Muscle of back (tissue), 11 donors: ENCODE data around the gene STOX1. TPM values are rescaled to one million over a fixed set of nuclear protein-coding genes. Genes with fewer than 3 reads are reported as not detected.
A peak's percentile ranks its signal among the peaks of the same experiment; 100 is the strongest.
"Not testable (repeated sequence)": the region's sequence is repeated elsewhere in the genome, so short reads cannot be mapped to it uniquely, and the experiment has no call there.

Experiments
- DNase-seq, 3 donors: peaks; one replicate each; pipeline versions ENCODE4 v3.0.0 to v3.0.0-alpha.2; 2013
- polyA plus RNA-seq, 10 donors: library from polyadenylated mRNA; unstranded; fragments of 120-200 nt; gene quantifications; one replicate each; pipeline ENCODE4 v1.2.1, GENCODE V29; 2013; ENCODE audit not compliant: insufficient read length in 10 of 10

The STOX1 gene
- polyA plus RNA-seq, 10 donors: 1.6 to 4.3 (median 2.4) TPM

DNA sequence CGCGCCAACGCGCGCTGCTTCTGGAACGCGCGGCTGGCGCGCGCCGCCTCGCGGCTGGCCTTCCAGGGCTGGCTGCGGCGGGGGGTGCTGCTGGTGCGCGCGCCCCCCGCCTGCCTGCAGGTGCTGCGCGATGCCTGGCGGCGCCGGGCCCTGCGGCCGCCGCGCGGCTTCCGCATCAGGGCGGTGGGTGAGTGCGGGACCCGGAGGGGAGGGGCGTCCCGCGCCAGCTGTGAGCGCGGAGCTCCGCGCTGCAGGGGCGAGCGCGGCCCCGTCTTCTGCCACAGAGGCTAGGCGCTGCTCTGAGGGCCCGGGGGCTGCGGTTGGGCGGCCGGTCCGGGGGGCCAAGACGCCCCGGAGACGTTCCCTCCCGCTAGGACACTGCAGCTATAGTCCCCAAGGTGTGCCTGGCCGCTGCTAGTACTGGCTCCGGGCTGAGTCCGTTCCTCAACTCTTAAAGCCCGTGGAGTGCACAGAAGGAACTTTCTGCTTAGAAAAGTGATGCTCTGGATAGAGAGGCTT lies 811 bp downstream of the STOX1 start:
- peak in 2 of 3 donors; percentile 27 to 77 for DNase-seq

DNA sequence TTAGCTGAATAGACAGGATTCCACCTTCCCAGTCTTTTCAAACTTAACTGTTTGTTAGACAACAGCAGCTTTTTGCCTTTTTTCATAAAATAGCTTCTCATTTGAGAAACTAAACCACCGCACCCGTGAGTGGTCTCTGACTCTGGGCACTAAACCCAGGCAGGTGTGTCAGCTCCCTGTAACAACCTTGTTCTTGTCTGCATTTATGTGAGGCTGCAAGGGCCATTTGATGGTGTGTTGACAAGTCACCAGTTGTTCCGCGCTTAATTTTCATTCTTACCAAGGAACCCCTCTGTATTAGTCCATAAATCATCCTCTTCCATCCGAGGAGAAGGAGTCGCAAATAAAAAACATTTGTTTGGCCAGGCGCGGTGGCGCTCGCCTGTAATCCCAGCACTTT lies 1.5 kb downstream of the STOX1 start:
- DNase-seq: no peak

DNA sequence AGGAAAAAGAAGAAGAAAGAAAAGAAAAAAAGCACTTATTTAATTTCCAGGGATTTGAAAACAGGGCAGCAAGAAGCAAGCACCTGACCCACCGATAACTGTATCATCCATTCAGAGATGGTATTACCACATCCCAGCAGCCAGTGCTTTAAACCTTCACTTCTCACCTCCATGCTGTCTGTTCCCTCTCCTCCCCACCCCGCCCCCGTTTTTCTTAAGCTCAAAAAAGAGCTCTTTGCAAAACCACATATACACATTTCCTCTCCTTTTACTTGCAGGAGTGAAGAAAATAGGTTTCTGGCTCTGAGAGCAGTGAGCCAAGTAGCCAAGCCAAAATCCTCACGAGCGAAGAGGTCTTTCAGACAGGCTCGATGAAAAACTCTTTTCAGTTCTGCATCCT lies 2.2 kb downstream of the STOX1 start:
- DNase-seq: no peak

- no peak for DNase-seq
These were observed 2.6 kb downstream of the STOX1 start for GRCh38 chr10:68829952-68830351.

DNA sequence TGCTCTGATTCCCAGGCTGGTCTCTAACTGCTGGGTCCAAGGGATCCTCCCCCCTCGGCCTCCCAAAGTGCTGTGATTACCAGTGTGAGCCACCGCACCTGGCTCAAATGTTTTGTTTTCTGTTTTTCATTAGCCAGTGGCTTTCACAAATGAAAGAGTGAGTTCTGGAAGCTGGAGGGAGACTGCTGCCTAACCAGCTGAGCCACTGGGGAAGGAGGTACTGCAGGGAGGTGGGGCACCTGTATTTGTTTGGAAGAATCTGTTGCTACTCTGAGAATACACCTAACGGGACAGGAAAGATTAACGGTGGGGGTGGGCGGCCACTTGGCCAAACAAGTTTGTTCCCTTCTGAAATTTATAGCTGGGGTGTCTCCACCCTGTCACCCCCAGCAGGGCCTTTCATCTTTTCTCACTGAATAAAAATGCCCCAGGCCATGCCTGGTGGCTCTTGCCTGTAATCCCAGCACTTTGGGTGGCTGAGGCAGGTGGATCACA lies 4.7 kb downstream of the STOX1 start:
- no peak for DNase-seq

DNA sequence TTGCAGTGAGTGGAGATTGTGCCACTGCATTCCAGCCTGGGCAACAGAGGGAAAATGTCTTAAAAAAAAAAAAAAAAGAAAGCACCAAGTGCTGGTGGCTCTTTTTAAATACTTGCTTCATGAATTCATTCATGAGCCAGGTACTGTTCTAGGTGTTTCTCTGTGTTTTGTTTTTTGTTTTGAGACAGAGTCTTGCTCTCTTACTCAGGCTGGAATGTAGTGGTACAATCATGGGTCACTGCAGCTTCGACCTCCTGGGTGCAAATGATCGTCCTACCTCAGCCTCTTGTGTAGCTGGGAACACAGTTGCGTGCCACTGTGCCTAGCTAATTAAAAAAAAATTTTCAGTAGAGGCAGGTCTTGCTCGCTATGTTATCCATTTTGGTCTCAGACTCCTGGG lies 5.3 kb downstream of the STOX1 start:
- no peak for DNase-seq

DNA sequence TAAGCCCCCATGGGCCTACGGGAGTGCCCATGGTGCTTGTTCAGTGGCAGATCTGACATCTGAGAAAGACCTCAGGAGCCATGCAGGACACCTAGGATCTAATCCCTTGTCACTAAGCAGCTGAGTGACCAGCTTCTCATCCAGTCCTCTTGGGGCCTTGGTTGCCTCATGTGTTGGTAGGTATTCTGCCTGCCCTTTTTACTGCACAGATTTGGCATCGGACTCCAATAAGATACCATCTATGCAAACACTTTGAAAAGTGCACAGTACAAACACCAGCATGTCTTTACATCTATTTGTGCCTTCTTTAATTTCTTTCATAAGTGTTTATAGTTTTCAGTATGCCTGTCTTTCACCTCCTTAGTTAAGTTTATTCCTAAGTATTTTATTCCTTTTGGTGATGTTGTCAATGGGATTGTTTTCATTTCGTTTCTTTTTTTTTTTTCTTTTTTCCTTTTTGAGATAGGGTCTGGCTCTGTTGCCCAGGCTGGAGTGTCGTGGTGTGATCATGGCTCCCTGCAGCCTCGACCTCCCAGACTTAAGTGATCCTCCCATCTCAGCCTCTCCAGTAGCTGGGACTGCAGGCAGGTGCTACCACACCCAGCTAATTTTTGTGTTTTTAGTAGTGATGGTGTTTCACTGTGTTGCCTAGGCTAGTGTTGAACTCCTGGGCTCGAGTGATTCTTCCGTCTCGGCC lies 10.4 kb downstream of the STOX1 start:
- no peak for DNase-seq

DNA sequence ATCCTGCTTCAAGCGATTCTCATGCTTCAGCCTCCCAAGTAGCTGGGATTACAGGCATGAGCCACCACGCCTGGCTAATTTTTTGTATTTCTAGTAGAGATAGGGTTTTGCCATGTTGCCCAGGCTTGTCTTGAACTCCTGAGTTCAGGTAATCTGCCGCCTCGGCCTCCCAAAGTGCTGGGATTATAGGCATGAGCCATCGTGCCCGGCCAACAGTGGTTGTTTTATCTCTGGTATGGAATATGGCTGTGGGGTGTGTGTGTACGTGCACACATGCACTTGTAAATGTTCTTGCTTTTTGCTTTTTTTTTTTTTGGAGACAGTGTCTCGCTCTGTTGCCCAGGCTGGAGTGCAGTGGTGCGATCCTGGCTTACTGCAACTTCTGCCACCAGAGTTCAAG lies 13.3 kb downstream of the STOX1 start:
- not testable (repeated sequence) for DNase-seq

DNA sequence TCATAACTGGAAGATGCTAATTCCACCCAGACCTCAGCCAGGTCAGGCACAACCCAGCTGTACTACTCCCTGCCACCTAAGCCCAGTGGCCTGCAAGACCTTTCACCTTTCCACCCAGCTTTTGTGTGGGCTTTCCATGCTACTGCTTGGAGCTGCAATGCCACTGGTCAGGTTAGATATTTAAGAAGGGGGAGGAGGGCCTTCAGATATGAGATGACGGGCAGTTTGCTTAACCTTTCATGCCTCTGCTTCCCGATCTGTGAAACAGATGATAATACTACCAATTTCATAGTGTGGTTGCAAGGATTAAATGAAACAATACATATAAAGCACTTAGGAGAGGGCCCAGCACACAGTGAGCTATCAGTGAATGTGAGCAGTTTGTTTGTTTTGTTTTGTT lies 20.9 kb downstream of the STOX1 start:
- no peak for DNase-seq

DNA sequence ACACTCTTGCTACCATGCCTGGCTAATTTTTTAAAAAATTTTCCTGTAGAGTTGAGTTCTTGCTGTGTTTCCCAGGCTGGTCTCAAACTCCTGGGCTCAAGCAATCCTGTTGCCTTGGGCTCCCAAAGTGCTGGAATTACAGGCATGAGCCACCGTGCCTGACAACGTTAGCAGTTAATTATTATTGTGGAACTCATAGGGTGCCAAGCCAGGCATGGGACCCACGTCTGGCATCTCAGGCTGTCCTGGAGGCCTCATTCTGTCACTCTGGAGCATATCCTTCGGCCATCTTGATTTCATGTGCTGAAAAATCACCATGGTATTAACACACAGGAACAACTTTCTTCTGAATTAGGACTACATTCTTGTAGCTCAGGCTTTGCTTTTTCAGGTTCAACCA lies 21.5 kb downstream of the STOX1 start:
- DNase-seq: no peak

- no peak for DNase-seq
These were observed 29.0 kb downstream of the STOX1 start for GRCh38 chr10:68856352-68856751.

DNA sequence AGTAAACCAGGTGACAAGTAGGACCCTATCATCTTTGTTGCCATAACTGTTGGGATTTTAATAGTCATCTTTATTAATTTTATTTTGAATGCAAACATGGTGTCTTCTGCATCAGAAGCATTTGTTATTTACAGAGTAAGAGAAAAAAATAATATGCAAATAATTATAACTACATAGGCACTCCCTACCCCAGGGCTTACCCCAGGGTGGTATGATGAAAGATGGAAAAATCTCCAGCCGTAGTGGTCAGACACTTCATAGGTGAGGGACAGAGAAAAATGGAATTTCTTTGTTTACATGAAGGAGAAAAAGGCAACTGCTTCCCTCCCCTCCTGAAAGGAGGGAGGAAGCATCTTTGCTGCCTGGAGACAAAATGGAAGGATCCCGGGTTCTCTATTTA lies 29.7 kb downstream of the STOX1 start:
- no peak for DNase-seq

- DNase-seq: no peak
These were observed 33.9 kb downstream of the STOX1 start for GRCh38 chr10:68861253-68861652.

DNA sequence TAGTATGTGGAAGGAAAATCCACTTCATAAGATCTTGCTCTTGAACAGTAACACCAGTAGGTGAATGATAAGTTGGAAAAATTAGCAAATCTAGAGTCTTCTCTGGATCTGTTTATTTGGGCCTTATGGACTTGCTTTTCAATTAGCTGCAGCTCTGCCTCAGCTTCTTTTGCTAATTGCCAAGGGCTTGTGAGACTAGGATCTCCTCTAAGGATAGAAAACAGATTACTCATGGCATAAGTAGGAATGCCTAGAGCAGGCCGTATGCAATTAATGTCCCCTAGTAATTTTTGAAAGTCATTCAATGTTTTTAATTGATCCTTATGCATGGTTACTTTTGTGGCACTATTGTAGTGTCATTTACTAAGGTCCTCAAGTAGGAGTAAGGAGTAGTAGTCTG lies 37.3 kb downstream of the STOX1 start:
- no peak for DNase-seq

GRCh38 chr10:68868173-68868572 lies 40.8 kb downstream of the STOX1 start:
- not testable (repeated sequence) for DNase-seq

DNA sequence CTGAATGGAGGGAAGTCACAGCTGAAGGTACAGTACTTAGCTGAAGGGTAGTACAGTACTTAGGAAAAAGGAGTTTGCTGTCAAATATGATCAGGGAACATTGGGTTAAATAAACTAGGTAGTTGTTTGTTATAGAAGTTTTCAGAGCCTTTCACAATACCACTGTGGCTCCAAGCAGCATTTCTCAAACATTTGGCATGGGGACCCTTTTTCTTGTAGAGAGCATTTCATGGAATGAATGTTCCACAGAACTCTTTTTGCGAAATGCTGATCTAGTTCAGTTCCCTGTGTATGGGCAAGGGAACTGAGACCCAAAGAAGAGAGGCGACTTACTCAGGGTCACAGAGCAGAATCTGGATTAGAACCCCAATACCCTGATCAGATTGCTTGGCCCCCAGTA lies 42.3 kb downstream of the STOX1 start:
- no peak for DNase-seq

DNA sequence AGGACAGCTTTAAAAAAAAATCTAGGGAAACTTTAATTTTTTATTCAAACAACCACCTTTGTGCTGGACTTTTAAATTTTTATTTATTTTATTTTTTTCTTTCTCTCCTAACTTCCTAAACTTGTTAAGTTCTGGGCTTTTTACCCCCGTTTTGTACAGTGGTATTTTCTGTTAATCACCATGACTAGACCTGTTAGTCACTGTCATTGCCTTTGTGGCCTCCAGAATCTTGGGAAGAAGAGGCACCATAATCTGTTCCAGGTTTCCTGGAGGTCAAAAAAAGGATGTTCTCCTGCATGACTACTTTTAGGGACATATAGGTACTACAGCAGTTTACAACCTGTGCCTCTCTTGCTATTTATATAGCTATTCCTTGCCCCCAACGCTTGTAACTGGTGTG lies 42.7 kb downstream of the STOX1 start:
- no peak for DNase-seq

DNA sequence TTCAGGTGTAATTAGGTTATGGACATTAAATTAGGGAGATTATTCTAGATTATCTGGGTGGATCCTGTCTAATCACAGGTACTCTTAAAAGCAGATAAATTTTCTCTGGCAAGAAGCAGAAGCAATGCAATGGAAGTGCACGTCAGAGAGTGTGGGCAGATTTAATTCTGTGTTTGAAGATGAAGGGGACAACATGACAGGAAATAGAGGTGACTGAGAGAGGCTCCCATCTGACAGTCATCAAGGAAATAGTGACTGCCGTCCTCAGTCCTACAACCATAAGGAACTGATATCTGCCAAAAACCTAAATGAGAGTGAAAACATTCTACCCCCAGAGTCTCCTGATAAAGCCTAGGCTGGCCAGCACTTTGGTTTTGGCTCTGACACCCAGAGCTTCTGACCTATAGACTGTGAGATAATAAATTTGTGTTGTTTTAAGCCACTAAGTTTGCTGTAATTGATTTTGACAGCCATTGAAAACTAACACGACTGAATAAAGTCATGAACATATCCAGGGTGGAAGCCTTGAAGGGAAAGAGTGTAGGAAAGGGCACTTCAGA lies 43.3 kb downstream of the STOX1 start:
- peak in 1 of 3 donors; percentile 21 for DNase-seq

DNA sequence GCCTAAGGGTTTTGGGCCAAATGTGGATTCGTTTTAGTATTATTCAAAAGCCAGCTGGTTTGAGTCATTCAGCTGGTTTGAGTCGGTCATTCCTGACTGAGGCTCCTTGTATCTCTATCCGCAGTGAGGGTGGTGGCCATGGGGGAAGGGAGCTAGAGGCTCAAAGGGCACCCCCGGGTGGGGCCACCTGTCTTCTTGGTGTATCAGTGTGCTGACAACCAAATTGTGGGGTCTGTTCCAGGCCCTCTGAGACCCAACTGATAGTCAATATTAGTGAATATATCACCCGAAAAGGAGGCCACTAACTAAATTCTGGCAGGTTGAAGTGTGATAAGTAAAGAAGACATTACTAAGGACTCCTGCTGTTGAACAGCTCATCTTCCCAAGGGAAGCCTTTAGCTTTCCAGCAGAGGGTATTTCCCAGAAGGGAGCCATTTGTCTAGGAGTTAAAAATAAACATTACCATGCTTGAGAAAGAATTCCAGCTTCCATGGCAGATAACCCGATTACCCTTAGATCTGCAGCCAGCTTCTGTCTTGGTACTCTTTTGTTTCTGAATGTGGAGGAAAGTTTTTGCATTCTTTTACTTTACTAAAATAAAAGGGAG lies 43.9 kb downstream of the STOX1 start:
- DNase-seq: peak; percentile 37 to 52 (median 41)

DNA sequence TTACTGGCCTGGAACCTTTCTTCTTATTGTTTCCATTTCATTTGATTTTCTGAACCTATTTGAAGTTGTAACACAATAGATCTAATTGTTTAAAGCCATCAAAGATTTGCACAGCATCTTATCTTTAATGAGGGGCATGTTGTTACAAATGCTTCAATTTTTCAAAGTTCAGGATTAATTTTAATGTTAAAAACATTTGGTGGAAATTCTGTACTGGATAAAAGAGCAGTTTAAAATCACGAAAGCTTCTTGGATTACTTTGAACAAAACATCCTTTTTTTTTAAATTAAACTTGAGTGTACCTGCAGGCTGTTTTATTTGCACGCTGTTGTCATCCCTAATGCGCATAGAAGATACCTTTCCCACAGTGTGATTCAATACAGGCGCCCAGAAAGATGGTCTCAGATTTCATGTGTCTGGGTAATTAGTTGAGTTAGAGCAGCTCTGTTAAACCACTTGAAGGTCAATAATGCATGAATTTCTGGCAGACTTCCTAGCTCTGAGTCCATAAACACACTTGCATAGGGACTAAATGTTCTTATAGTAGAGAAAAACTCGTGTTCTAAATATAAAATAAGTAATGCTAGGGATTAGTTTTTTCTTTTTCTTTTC lies 44.5 kb downstream of the STOX1 start:
- peak; percentile 82 to 93 (median 84) for DNase-seq

- peak in 1 of 3 donors; percentile 57 for DNase-seq
These were observed 49.2 kb downstream of the STOX1 start for GRCh38 chr10:68876246-68877138.
